Activated CD8-positive, alpha-beta memory T cell treated with anti-CD3 and anti-CD28 coated beads, Interleukin-2, amount 50 U/mL, for 24 hours (primary cell): ENCODE measurements around the gene ZFP91.
"Not testable (repeated sequence)": the region's sequence is repeated elsewhere in the genome, so short reads cannot be mapped to it uniquely, and the experiment has no call there.

Source experiments
- DNase-seq: peaks from one replicate; pipeline ENCODE4 v3.0.0-alpha.2; 2020; ENCODE audit errors: extremely low read depth

ZFP91 gene

GRCh38 chr11:58578635-58579191 lies at the start of gene ZFP91:
TSS of gene ZFP91 (plus strand) at chr11:58579063. CDS start at chr11:58579282, 219 bp downstream.
- peak; percentile 93 for DNase-seq

GRCh38 chr11:58530236-58530635 lies 48.6 kb upstream of the ZFP91 start:
- no peak for DNase-seq

- no peak for DNase-seq
Observed at GRCh38 chr11:58531865-58532341, 47.0 kb upstream of the ZFP91 start.

GRCh38 chr11:58546841-58547240 lies 32.0 kb upstream of the ZFP91 start:
- DNase-seq: no peak

GRCh38 chr11:58549644-58550043 lies 29.2 kb upstream of the ZFP91 start:
- no peak for DNase-seq

GRCh38 chr11:58560842-58561241 lies 18.0 kb upstream of the ZFP91 start:
- no peak for DNase-seq

- DNase-seq: no peak
Observed at GRCh38 chr11:58561394-58562098, 17.3 kb upstream of the ZFP91 start.

GRCh38 chr11:58562375-58562800 lies 16.5 kb upstream of the ZFP91 start:
- DNase-seq: no peak

GRCh38 chr11:58564231-58564630 lies 14.6 kb upstream of the ZFP91 start:
- DNase-seq: no peak

GRCh38 chr11:58567889-58568512 lies 10.9 kb upstream of the ZFP91 start:
- DNase-seq: no peak

- not testable (repeated sequence) for DNase-seq
Observed at GRCh38 chr11:58572906-58573305, 6.0 kb upstream of the ZFP91 start.

- DNase-seq: no peak
Observed at GRCh38 chr11:58573451-58574104, 5.3 kb upstream of the ZFP91 start.

- no peak for DNase-seq
Observed at GRCh38 chr11:58574881-58575280, 4.0 kb upstream of the ZFP91 start.

GRCh38 chr11:58575377-58576020 lies 3.4 kb upstream of the ZFP91 start, which contains the start of gene LPXN:
TSS of gene LPXN (minus strand) at chr11:58575856. CDS start at chr11:58575772, 84 bp downstream.
- DNase-seq: no peak

GRCh38 chr11:58576887-58577471 lies 1.9 kb upstream of the ZFP91 start:
- no peak for DNase-seq

- DNase-seq: no peak
Observed at GRCh38 chr11:58577555-58578135, 1.2 kb upstream of the ZFP91 start.

GRCh38 chr11:58578136-58578634 lies 678 bp upstream of the ZFP91 start:
- peak; percentile 86 for DNase-seq

- DNase-seq: peak; percentile 83
Observed at GRCh38 chr11:58579192-58580129, 598 bp downstream of the ZFP91 start.

- DNase-seq: no peak
Observed at GRCh38 chr11:58580311-58580710, 1.4 kb downstream of the ZFP91 start.

- no peak for DNase-seq
Observed at GRCh38 chr11:58582437-58582836, 3.6 kb downstream of the ZFP91 start.
